ENCODE results near the gene EDAR. TPM values are rescaled to one million over a fixed set of nuclear protein-coding genes. Genes with fewer than 3 reads are reported as not detected.

Gene EDAR
- total and polyA plus RNA-seq, 4 donors, result 0.44 to 0.77 (median 0.68) TPM

- no CpG with 5 or more reads among the region's 4 CpGs for WGBS (ENCODE audit: insufficient coverage)
- no peak for DNase-seq (ENCODE audit: low read depth in 4 of 6, low spot score in 6 of 6)
Measured at GRCh38 chr2:109006971-109007370, 18.0 kb upstream of the EDAR start.

GRCh38 chr2:109005686-109006204 lies 16.7 kb upstream of the EDAR start:
- DNase-seq (ENCODE audit: low read depth in 4 of 6, low spot score in 6 of 6), result peak in 1 of 6 donors; percentile 60
- WGBS (ENCODE audit: insufficient coverage), result 77% methylated on average over 12 of the region's 20 CpGs
- no peaks in the 10 kb centered on the region for H3K9me3 ChIP-seq (ENCODE audit: control insufficient read depth, insufficient read depth, low read length)
- no peaks in the 10 kb centered on the region for H3K27me3 ChIP-seq (ENCODE audit: control insufficient read depth, insufficient read depth, low read length)
- no peak overlapping the region for H3K4me3 ChIP-seq (ENCODE audit: low read depth, low read length)
- H3K4me1 ChIP-seq (ENCODE audit: control insufficient read depth, insufficient read depth, low read length), result peaks cover 5% of the 10 kb centered on the region
- no peak overlapping the region for H3K27ac ChIP-seq (ENCODE audit: low read depth, low read length)
- H3K36me3 ChIP-seq (ENCODE audit: control insufficient read depth, insufficient read depth, low read length), result no peaks in the 10 kb centered on the region

More at GRCh38 chr2:109006971-109007370, 18.0 kb upstream of the EDAR start:
- Histone ChIP-seq H3K4me3 (ENCODE audit: low read depth, low read length) (no peak overlapping the region), H3K36me3 (ENCODE audit: control insufficient read depth, insufficient read depth, low read length) (no peaks in the 10 kb centered on the region), H3K27me3 (ENCODE audit: control insufficient read depth, insufficient read depth, low read length) (no peaks in the 10 kb centered on the region), H3K27ac (ENCODE audit: low read depth, low read length) (no peak overlapping the region), H3K9me3 (ENCODE audit: control insufficient read depth, insufficient read depth, low read length) (no peaks in the 10 kb centered on the region), H3K4me1 (ENCODE audit: control insufficient read depth, insufficient read depth, low read length) (peaks cover 5% of the 10 kb centered on the region)

- no peak overlapping the region for H3K27ac ChIP-seq (ENCODE audit: low read depth, low read length)
- 81% methylated on average over 3 of the region's 3 CpGs for WGBS (ENCODE audit: insufficient coverage)
Measured at GRCh38 chr2:109001201-109001600, 12.2 kb upstream of the EDAR start.

GRCh38 chr2:109000738-109001137 lies 11.7 kb upstream of the EDAR start:
- H3K27me3 ChIP-seq (ENCODE audit: control insufficient read depth, insufficient read depth, low read length), result no peaks in the 10 kb centered on the region
- no peak for DNase-seq (ENCODE audit: low read depth in 4 of 6, low spot score in 6 of 6)
- no peaks in the 10 kb centered on the region for H3K9me3 ChIP-seq (ENCODE audit: control insufficient read depth, insufficient read depth, low read length)
- no peaks in the 10 kb centered on the region for H3K36me3 ChIP-seq (ENCODE audit: control insufficient read depth, insufficient read depth, low read length)
- WGBS (ENCODE audit: insufficient coverage), result 89% methylated on average over 4 of the region's 4 CpGs
- peaks cover 2% of the 10 kb centered on the region for H3K4me1 ChIP-seq (ENCODE audit: control insufficient read depth, insufficient read depth, low read length)
- H3K4me3 ChIP-seq (ENCODE audit: low read depth, low read length), result no peak overlapping the region
- H3K27ac ChIP-seq (ENCODE audit: low read depth, low read length), result no peak overlapping the region

More at GRCh38 chr2:109001201-109001600, 12.2 kb upstream of the EDAR start:
- Histone ChIP-seq H3K9me3 (ENCODE audit: control insufficient read depth, insufficient read depth, low read length) (no peaks in the 10 kb centered on the region), H3K27me3 (ENCODE audit: control insufficient read depth, insufficient read depth, low read length) (no peaks in the 10 kb centered on the region), H3K36me3 (ENCODE audit: control insufficient read depth, insufficient read depth, low read length) (no peaks in the 10 kb centered on the region), H3K4me1 (ENCODE audit: control insufficient read depth, insufficient read depth, low read length) (peaks cover 5% of the 10 kb centered on the region), H3K4me3 (ENCODE audit: low read depth, low read length) (no peak overlapping the region)
- no peak for DNase-seq (ENCODE audit: low read depth in 4 of 6, low spot score in 6 of 6)

GRCh38 chr2:108998911-108999310 lies 9.9 kb upstream of the EDAR start:
- no peak overlapping the region for H3K27ac ChIP-seq (ENCODE audit: low read depth, low read length)
- H3K9me3 ChIP-seq (ENCODE audit: control insufficient read depth, insufficient read depth, low read length), result no peaks in the 10 kb centered on the region
- H3K27me3 ChIP-seq (ENCODE audit: control insufficient read depth, insufficient read depth, low read length), result no peaks in the 10 kb centered on the region
- no peaks in the 10 kb centered on the region for H3K36me3 ChIP-seq (ENCODE audit: control insufficient read depth, insufficient read depth, low read length)
- H3K4me1 ChIP-seq (ENCODE audit: control insufficient read depth, insufficient read depth, low read length), result no peaks in the 10 kb centered on the region
- 71% methylated on average over 1 of the region's 3 CpGs for WGBS (ENCODE audit: insufficient coverage)
- no peak for DNase-seq (ENCODE audit: low read depth in 4 of 6, low spot score in 6 of 6)
- no peak overlapping the region for H3K4me3 ChIP-seq (ENCODE audit: low read depth, low read length)

GRCh38 chr2:108994178-108994577 lies 5.2 kb upstream of the EDAR start:
- DNase-seq (ENCODE audit: low read depth in 4 of 6, low spot score in 6 of 6), result peak in 1 of 6 donors; percentile 61
- Histone ChIP-seq H3K4me1 (ENCODE audit: control insufficient read depth, insufficient read depth, low read length) (peaks cover 3% of the 10 kb centered on the region), H3K36me3 (ENCODE audit: control insufficient read depth, insufficient read depth, low read length) (no peaks in the 10 kb centered on the region), H3K27ac (ENCODE audit: low read depth, low read length) (no peak overlapping the region), H3K27me3 (ENCODE audit: control insufficient read depth, insufficient read depth, low read length) (no peaks in the 10 kb centered on the region), H3K4me3 (ENCODE audit: low read depth, low read length) (no peak overlapping the region), H3K9me3 (ENCODE audit: control insufficient read depth, insufficient read depth, low read length) (no peaks in the 10 kb centered on the region)
- 56% methylated on average over 2 of the region's 6 CpGs for WGBS (ENCODE audit: insufficient coverage)

GRCh38 chr2:108993095-108993937 lies 4.3 kb upstream of the EDAR start:
- Histone ChIP-seq H3K9me3 (ENCODE audit: control insufficient read depth, insufficient read depth, low read length) (no peaks in the 10 kb centered on the region), H3K36me3 (ENCODE audit: control insufficient read depth, insufficient read depth, low read length) (no peaks in the 10 kb centered on the region), H3K4me1 (ENCODE audit: control insufficient read depth, insufficient read depth, low read length) (peaks cover 7% of the 10 kb centered on the region), H3K27me3 (ENCODE audit: control insufficient read depth, insufficient read depth, low read length) (no peaks in the 10 kb centered on the region), H3K27ac (ENCODE audit: low read depth, low read length) (no peak overlapping the region), H3K4me3 (ENCODE audit: low read depth, low read length) (no peak overlapping the region)
- no peak for DNase-seq (ENCODE audit: low read depth in 4 of 6, low spot score in 6 of 6)
- 91% methylated on average over 7 of the region's 8 CpGs for WGBS (ENCODE audit: insufficient coverage)

- no peaks in the 10 kb centered on the region for H3K27me3 ChIP-seq (ENCODE audit: control insufficient read depth, insufficient read depth, low read length)
- 71% methylated on average over 18 of the region's 19 CpGs for WGBS (ENCODE audit: insufficient coverage)
- no peak overlapping the region for H3K27ac ChIP-seq (ENCODE audit: low read depth, low read length)
- no peak for DNase-seq (ENCODE audit: low read depth in 4 of 6, low spot score in 6 of 6)
- H3K4me1 ChIP-seq (ENCODE audit: control insufficient read depth, insufficient read depth, low read length), result peaks cover 13% of the 10 kb centered on the region
- H3K36me3 ChIP-seq (ENCODE audit: control insufficient read depth, insufficient read depth, low read length), result no peaks in the 10 kb centered on the region
- H3K9me3 ChIP-seq (ENCODE audit: control insufficient read depth, insufficient read depth, low read length), result no peaks in the 10 kb centered on the region
- H3K4me3 ChIP-seq (ENCODE audit: low read depth, low read length), result peak overlapping the region; percentile 14
Measured at GRCh38 chr2:108988076-108988795, 784 bp downstream of the EDAR start.

- peak in 1 of 6 donors; percentile 65 for DNase-seq (ENCODE audit: low read depth in 4 of 6, low spot score in 6 of 6)
- Histone ChIP-seq H3K27me3 (ENCODE audit: control insufficient read depth, insufficient read depth, low read length) (no peaks in the 10 kb centered on the region), H3K36me3 (ENCODE audit: control insufficient read depth, insufficient read depth, low read length) (no peaks in the 10 kb centered on the region), H3K27ac (ENCODE audit: low read depth, low read length) (no peak overlapping the region), H3K4me1 (ENCODE audit: control insufficient read depth, insufficient read depth, low read length) (peaks cover 16% of the 10 kb centered on the region), H3K9me3 (ENCODE audit: control insufficient read depth, insufficient read depth, low read length) (no peaks in the 10 kb centered on the region), H3K4me3 (ENCODE audit: low read depth, low read length) (no peak overlapping the region)
- 87% methylated on average over 7 of the region's 7 CpGs for WGBS (ENCODE audit: insufficient coverage)
Measured at GRCh38 chr2:108986916-108987510, 2.0 kb downstream of the EDAR start.
